ENCODE results near the gene C4orf46. TPM values are rescaled to one million over a fixed set of nuclear protein-coding genes. Genes with fewer than 3 reads are reported as not detected.

The C4orf46 gene
- total and polyA plus RNA-seq, 2 donors from 2014 or later, result 1.9 to 3.9 TPM

- FAIRE-seq, result no peak
- Histone ChIP-seq H3K27ac (ENCODE audit: low read depth in 2 of 2, low read length in 2 of 2) (no peak overlapping the region), H3K9me3 (ENCODE audit: control insufficient read depth in 2 of 3, insufficient read depth in 1 of 3, low read length in 3 of 3) (no peaks in the 10 kb centered on the region), H3K27me3 (ENCODE audit: control insufficient read depth, insufficient read depth, low read length) (no peaks in the 10 kb centered on the region), H3K36me3 (ENCODE audit: control insufficient read depth in 2 of 3, insufficient read depth in 3 of 3, low read length in 3 of 3) (no peaks in the 10 kb centered on the region), H3K4me3 (ENCODE audit: low read length in 3 of 3) (no peak overlapping the region), H3K4me1 (ENCODE audit: control insufficient read depth in 2 of 3, insufficient read depth in 2 of 3, low read depth in 1 of 3, low read length in 3 of 3) (no peaks in the 10 kb centered on the region), H3K9ac (ENCODE audit: low read length in 3 of 3) (no peak overlapping the region)
- no peak for TF ChIP-seq CTCF (IDR thresholded peaks at IDR 0.05; ENCODE audit: borderline replicate concordance, extremely low read depth, insufficient read depth)
- intact Hi-C loops (cut with DNase I), result no loop called here
- no peak for DNase-seq
Observed at GRCh38 chr4:158630893-158631292, 40.8 kb downstream of the C4orf46 start.

- no peak for FAIRE-seq
- Histone ChIP-seq H3K4me3 (ENCODE audit: low read length in 3 of 3) (no peak overlapping the region), H3K36me3 (ENCODE audit: control insufficient read depth in 2 of 3, insufficient read depth in 3 of 3, low read length in 3 of 3) (no peaks in the 10 kb centered on the region), H3K4me1 (ENCODE audit: control insufficient read depth in 2 of 3, insufficient read depth in 2 of 3, low read depth in 1 of 3, low read length in 3 of 3) (no peaks in the 10 kb centered on the region), H3K27me3 (ENCODE audit: control insufficient read depth, insufficient read depth, low read length) (no peaks in the 10 kb centered on the region), H3K9me3 (ENCODE audit: control insufficient read depth in 2 of 3, insufficient read depth in 1 of 3, low read length in 3 of 3) (no peaks in the 10 kb centered on the region), H3K27ac (ENCODE audit: low read depth in 2 of 2, low read length in 2 of 2) (no peak overlapping the region), H3K9ac (ENCODE audit: low read length in 3 of 3) (no peak overlapping the region)
- TF ChIP-seq CTCF (IDR thresholded peaks at IDR 0.05; ENCODE audit: borderline replicate concordance, extremely low read depth, insufficient read depth), result no peak
- DNase-seq, result no peak
- intact Hi-C loops (cut with DNase I), result loop anchor here (10.0 kb wide), 1 partner anchor 371 kb away; no protein-coding TSS in a partner anchor
Observed at GRCh38 chr4:158625544-158625943, 46.1 kb downstream of the C4orf46 start.

- H3K4me3 ChIP-seq (ENCODE audit: low read length in 3 of 3), result no peak overlapping the region
- H3K36me3 ChIP-seq (ENCODE audit: control insufficient read depth in 2 of 3, insufficient read depth in 3 of 3, low read length in 3 of 3), result no peaks in the 10 kb centered on the region
- H3K27me3 ChIP-seq (ENCODE audit: control insufficient read depth, insufficient read depth, low read length), result no peaks in the 10 kb centered on the region
- no peak overlapping the region for H3K9ac ChIP-seq (ENCODE audit: low read length in 3 of 3)
- no peak overlapping the region for H3K27ac ChIP-seq (ENCODE audit: low read depth in 2 of 2, low read length in 2 of 2)
- peak; percentile 65 for TF ChIP-seq CTCF (IDR thresholded peaks at IDR 0.05; ENCODE audit: borderline replicate concordance, extremely low read depth, insufficient read depth)
- FAIRE-seq (peak; percentile 95), DNase-seq (peak in 2 of 5 donors; percentile 55 to 78)
- H3K4me1 ChIP-seq (ENCODE audit: control insufficient read depth in 2 of 3, insufficient read depth in 2 of 3, low read depth in 1 of 3, low read length in 3 of 3), result no peaks in the 10 kb centered on the region
- H3K9me3 ChIP-seq (ENCODE audit: control insufficient read depth in 2 of 3, insufficient read depth in 1 of 3, low read length in 3 of 3), result no peaks in the 10 kb centered on the region
- intact Hi-C loops (cut with DNase I), result loop anchor here (10.0 kb wide), 1 partner anchor 370 kb away; no protein-coding TSS in a partner anchor
Observed at GRCh38 chr4:158624889-158625478, 46.7 kb downstream of the C4orf46 start.

Data from kidney (tissue), 14 donors.